GM19372 (cell line): Measurements from ENCODE around the gene C3orf70.

Source experiments
- ATAC-seq: cut with Tn5 transposase; IDR thresholded peaks from one replicate; pipeline ENCODE4 v1.9.1; 2021; ENCODE audit warnings: mild to moderate bottlenecking, low read depth, moderate library complexity; ENCODE audit not compliant: unreplicated experiment

The C3orf70 gene

GRCh38 chr3:185089751-185090150, 63.1 kb downstream of the C3orf70 start:
- ATAC-seq = no peak

- no peak for ATAC-seq
Observed at GRCh38 chr3:185089343-185089742, 63.5 kb downstream of the C3orf70 start.

GRCh38 chr3:185087419-185087818, 65.4 kb downstream of the C3orf70 start:
- ATAC-seq = no peak

GRCh38 chr3:185084901-185085300, 68.0 kb downstream of the C3orf70 start:
- ATAC-seq = no peak

- no peak for ATAC-seq
Observed at GRCh38 chr3:185084402-185084801, 68.5 kb downstream of the C3orf70 start.

GRCh38 chr3:185082829-185083228, 70.0 kb downstream of the C3orf70 start:
- ATAC-seq = no peak

GRCh38 chr3:185082149-185082548, 70.7 kb downstream of the C3orf70 start:
- no peak for ATAC-seq

- ATAC-seq = no peak
Observed at GRCh38 chr3:185081521-185081920, 71.3 kb downstream of the C3orf70 start.

GRCh38 chr3:185079625-185080024, 73.2 kb downstream of the C3orf70 start:
- ATAC-seq = no peak

- ATAC-seq = no peak
Observed at GRCh38 chr3:185076219-185076618, 76.6 kb downstream of the C3orf70 start.

- no peak for ATAC-seq
Observed at GRCh38 chr3:185075547-185075946, 77.3 kb downstream of the C3orf70 start.

- ATAC-seq = no peak
Observed at GRCh38 chr3:185071287-185071800, 81.5 kb downstream of the C3orf70 start.

- ATAC-seq = no peak
Observed at GRCh38 chr3:185070491-185071286, 82.2 kb downstream of the C3orf70 start.

- no peak for ATAC-seq
Observed at GRCh38 chr3:185069037-185070030, 83.5 kb downstream of the C3orf70 start.

- ATAC-seq = no peak
Observed at GRCh38 chr3:185067173-185067572, 85.7 kb downstream of the C3orf70 start.

GRCh38 chr3:185066251-185066650, 86.6 kb downstream of the C3orf70 start:
- no peak for ATAC-seq

- no peak for ATAC-seq
Observed at GRCh38 chr3:185065059-185065458, 87.8 kb downstream of the C3orf70 start.

GRCh38 chr3:185063431-185063830, 89.4 kb downstream of the C3orf70 start:
- no peak for ATAC-seq

GRCh38 chr3:185062191-185062590, 90.7 kb downstream of the C3orf70 start:
- no peak for ATAC-seq

GRCh38 chr3:185060655-185061054, 92.2 kb downstream of the C3orf70 start:
- no peak for ATAC-seq

- no peak for ATAC-seq
Observed at GRCh38 chr3:185059766-185060165, 93.1 kb downstream of the C3orf70 start.
